ENCODE results near the gene SORL1.
A peak's percentile ranks its signal among the peaks of the same experiment; 100 is the strongest.
"Not testable (repeated sequence)": the region's sequence is repeated elsewhere in the genome, so short reads cannot be mapped to it uniquely, and the experiment has no call there.

Gene SORL1

GRCh38 chr11:121625777-121626506 is 173.8 kb downstream of the SORL1 start:
- no peak for DNase-seq (ENCODE audit: low read depth, low spot score)

GRCh38 chr11:121626507-121626875 is 174.4 kb downstream of the SORL1 start:
- no peak for DNase-seq (ENCODE audit: low read depth, low spot score)

GRCh38 chr11:121626980-121627379 is 174.9 kb downstream of the SORL1 start:
- DNase-seq (ENCODE audit: low read depth, low spot score), result no peak

GRCh38 chr11:121630041-121630440 is 177.9 kb downstream of the SORL1 start:
- no peak for DNase-seq (ENCODE audit: low read depth, low spot score)

GRCh38 chr11:121631456-121631855 is 179.3 kb downstream of the SORL1 start:
- no peak for DNase-seq (ENCODE audit: low read depth, low spot score)

- no peak for DNase-seq (ENCODE audit: low read depth, low spot score)
Measured at GRCh38 chr11:121634273-121634672, 182.2 kb downstream of the SORL1 start.

- no peak for DNase-seq (ENCODE audit: low read depth, low spot score)
Measured at GRCh38 chr11:121634889-121635288, 182.8 kb downstream of the SORL1 start.

- DNase-seq (ENCODE audit: low read depth, low spot score), result no peak
Measured at GRCh38 chr11:121636081-121636799, 184.1 kb downstream of the SORL1 start.

GRCh38 chr11:121636800-121637176 is 184.7 kb downstream of the SORL1 start:
- DNase-seq (ENCODE audit: low read depth, low spot score), result no peak

- DNase-seq (ENCODE audit: low read depth, low spot score), result not testable (repeated sequence)
Measured at GRCh38 chr11:121637587-121637986, 185.5 kb downstream of the SORL1 start.

GRCh38 chr11:121643479-121644186 is 191.5 kb downstream of the SORL1 start:
- peak; percentile 55 for DNase-seq (ENCODE audit: low read depth, low spot score)

- DNase-seq (ENCODE audit: low read depth, low spot score), result peak; percentile 37
Measured at GRCh38 chr11:121644187-121644512, 192.0 kb downstream of the SORL1 start.

GRCh38 chr11:121645001-121645400 is 192.9 kb downstream of the SORL1 start:
- no peak for DNase-seq (ENCODE audit: low read depth, low spot score)

GRCh38 chr11:121645596-121645995 is 193.5 kb downstream of the SORL1 start:
- DNase-seq (ENCODE audit: low read depth, low spot score), result no peak

- no peak for DNase-seq (ENCODE audit: low read depth, low spot score)
Measured at GRCh38 chr11:121648306-121648705, 196.2 kb downstream of the SORL1 start.

GRCh38 chr11:121649798-121650197 is 197.7 kb downstream of the SORL1 start:
- DNase-seq (ENCODE audit: low read depth, low spot score), result no peak

GRCh38 chr11:121650351-121651256 is 198.5 kb downstream of the SORL1 start:
- no peak for DNase-seq (ENCODE audit: low read depth, low spot score)

- no peak for DNase-seq (ENCODE audit: low read depth, low spot score)
Measured at GRCh38 chr11:121651257-121651605, 199.1 kb downstream of the SORL1 start.

- DNase-seq (ENCODE audit: low read depth, low spot score), result peak; percentile 56
Measured at GRCh38 chr11:121652971-121653370, 200.9 kb downstream of the SORL1 start.

- peak; percentile 77 for DNase-seq (ENCODE audit: low read depth, low spot score)
Measured at GRCh38 chr11:121654259-121654842, 202.2 kb downstream of the SORL1 start.

GRCh38 chr11:121654843-121655536 is 202.9 kb downstream of the SORL1 start:
- DNase-seq (ENCODE audit: low read depth, low spot score), result no peak
